ENCODE measurements around the gene PPP2R2D.

GRCh38 chr10:131854579-131855335 lies 46.1 kb upstream of the PPP2R2D start:
- TF ChIP-seq, protein P1, sequence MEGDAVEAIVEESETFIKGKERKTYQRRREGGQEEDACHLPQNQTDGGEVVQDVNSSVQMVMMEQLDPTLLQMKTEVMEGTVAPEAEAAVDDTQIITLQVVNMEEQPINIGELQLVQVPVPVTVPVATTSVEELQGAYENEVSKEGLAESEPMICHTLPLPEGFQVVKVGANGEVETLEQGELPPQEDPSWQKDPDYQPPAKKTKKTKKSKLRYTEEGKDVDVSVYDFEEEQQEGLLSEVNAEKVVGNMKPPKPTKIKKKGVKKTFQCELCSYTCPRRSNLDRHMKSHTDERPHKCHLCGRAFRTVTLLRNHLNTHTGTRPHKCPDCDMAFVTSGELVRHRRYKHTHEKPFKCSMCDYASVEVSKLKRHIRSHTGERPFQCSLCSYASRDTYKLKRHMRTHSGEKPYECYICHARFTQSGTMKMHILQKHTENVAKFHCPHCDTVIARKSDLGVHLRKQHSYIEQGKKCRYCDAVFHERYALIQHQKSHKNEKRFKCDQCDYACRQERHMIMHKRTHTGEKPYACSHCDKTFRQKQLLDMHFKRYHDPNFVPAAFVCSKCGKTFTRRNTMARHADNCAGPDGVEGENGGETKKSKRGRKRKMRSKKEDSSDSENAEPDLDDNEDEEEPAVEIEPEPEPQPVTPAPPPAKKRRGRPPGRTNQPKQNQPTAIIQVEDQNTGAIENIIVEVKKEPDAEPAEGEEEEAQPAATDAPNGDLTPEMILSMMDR (optimal IDR thresholded peaks at IDR 0.05 in 1 of 3, IDR thresholded peaks at IDR 0.05 in 1 of 3, conservative IDR thresholded peaks at IDR 0.05 in 1 of 3; ENCODE audit: extremely low read depth in 1 of 3, insufficient read depth in 2 of 3, low read length in 3 of 3) = no peak
- no peak for TF ChIP-seq EZH2 (IDR thresholded peaks at IDR 0.05; ENCODE audit: low read length)

Measured in keratinocyte (primary cell).